ENCODE data around the gene ZNF17.
A peak's percentile ranks its signal among the peaks of the same experiment; 100 is the strongest.

ZNF17 gene

DNA sequence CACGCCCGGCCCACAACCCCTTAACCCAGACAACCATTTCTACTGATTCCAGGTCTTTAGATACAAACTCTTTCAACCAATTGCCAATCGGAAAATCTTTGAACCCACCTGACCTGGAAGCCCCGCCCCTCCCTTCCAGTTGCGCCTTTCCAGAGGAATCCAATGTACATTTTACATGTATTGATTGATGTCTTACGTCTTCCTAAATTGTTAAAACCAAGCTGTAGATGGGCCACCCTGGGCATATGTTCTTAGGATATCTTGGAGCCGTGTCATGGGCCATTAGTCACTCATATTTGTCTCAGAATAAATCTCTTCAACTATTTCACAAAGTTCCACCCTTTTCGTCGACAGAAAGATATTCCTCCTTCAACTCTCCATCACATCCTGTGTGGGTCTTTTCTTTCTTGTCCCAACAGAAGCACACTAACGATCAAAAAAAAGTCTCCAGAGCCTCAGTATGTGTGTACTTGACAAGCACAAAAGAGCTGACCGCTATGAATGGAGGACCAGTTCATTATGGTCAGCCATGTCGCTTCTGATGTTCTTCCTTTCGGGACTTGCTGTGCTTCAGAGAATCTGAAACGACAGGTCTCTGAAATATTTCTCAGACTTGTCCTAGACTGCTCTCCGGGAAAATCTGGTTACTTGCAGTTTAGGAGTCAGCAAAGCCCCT lies 23.6 kb downstream of the ZNF17 start:
- no peak for DNase-seq

DNA sequence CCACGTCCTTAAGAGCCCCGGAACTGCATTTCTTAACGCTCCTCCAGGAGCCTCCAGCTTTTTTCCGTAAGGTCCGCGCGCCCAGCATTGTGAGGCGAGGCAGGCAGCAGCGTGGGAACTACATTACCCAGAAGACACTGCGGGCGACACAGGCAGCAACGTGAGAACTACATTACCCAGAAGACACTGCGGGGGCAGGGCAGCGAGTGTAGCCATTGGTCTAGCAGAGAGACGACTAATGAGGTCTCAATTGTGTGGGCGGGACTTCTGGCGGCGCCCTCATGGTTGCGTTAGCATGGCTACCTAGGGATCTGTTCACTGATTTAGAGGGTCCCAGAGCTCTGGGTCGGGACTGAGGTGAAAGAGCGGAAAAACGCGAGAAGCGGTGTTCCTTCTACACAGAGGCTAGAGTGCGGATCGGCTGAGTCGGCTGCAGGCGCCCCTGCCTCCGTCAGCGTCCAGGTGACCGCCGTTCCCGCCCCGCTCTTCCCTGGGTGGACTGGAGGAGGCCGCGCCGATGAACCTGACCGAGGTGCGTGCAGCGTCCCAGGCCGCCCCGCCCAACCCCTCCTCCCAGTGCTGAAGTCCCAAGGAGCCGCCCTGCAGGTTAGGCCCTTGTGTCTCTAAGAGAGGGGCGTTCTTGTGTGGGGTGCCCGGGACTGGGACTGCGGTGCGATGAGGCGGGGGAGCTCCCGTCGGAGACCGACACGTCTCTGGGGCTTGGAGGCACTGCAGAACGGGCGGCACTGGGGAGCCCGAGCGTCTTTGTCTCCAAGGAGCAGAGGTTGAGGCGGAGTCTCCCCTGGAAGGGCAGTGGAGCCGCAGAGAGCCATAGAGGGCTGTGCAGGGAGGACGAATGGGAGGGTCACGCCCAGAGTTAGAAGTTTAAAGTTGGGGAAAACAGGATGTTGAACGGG lies 24.4 kb downstream of the ZNF17 start, which contains the start of gene ZNF749:
Gene ZNF749 (plus strand): TSS at position 264 of the 917 bp plus-strand sequence. CDS start 254 bp downstream, at position 518.
- peak; percentile 98 to 99 (median 99) for DNase-seq

DNA sequence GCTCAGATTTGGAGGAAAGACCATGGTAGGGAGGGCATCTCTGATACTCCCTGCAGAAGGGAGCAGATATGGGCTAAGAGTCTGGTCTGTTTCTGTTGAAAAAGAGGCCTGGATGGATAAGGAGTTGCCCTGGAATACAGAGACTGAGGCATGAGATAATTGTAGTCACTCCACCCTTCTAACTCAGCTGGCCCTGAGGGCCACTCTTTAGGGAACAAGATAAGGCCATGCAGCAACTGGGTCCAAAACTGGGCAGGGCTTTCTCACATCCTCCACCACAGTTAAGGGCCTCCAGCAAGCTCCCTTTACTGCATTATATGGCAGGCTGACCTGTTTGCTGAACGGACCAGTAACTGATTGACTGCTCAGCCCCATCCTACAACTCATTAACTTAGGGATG lies 25.5 kb downstream of the ZNF17 start:
- no peak for DNase-seq

DNA sequence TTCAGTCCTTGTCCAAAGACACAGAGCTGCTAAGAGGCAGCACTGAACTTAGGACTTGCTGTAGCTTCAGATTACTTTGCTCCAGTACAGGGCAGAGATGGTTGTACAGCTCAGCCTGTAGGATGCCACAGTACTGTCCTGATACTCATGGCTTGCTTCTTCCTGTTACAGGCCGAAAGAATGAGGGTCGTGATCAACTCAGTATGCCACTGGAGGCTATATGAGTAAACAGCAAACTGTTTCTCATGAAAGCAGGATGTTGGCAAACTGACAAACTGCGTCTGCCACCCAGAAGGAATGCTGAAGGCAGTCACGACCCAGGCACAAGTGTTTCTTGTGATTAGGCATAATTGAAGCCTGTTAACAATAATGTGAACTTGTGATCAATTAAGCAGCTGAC lies 27.0 kb downstream of the ZNF17 start:
- DNase-seq: no peak

DNA sequence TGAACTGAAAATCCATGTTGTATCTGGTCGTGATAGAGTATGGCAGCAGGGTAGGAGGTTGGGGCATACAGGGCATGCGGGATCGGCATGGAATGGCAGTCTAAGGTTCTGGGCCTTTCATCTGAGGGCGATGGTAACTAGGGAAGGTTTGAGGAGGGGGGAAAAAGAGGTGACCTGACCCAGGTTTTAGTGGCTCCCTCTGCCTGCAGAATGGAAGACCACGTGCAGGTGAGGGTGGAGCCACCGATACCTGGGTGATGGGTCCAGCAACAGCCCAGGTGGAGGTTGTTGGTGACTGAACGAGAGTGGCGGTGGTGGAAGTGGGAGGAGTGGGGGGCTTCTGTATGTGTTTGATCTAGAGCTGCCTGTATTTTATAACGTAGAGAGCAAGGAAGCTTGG lies 28.0 kb downstream of the ZNF17 start:
- no peak for DNase-seq

DNA sequence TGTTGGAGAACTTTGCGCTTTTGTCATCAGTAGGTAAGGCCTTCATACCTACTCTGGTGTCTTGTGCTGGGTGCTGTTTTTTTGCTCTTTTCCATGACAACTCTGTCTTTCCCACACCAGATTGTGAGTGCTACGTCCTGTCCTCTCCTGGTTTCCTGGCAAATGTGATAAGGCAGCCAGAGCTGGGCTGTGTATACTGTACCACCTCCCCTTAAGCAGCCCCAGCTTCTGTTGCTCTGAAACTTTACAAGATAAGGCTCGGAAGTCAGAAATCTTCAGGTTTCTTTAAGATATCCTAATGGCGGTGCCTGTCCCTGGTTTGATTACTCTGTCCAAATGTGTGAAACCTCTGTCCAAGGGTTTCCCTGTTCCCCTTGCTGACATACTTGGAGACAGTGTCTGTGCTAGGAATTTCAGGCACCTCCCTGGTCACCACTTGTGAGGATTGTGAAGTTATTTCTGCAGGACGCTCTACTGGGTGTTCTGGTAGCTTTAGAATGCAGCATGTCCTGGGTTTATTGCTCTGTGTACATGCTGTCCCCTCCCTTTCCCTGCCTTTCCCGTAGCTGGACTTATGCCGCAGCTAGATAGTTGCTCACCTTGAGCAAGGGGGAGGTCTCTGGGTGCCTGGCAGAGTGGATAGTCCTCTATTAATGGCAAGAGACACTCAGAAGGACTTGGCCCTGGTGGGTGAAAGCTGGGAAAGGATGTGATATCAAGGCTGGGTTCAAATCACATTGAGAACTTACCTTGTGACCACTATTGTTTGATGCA lies 31.2 kb downstream of the ZNF17 start:
- DNase-seq: no peak

DNA sequence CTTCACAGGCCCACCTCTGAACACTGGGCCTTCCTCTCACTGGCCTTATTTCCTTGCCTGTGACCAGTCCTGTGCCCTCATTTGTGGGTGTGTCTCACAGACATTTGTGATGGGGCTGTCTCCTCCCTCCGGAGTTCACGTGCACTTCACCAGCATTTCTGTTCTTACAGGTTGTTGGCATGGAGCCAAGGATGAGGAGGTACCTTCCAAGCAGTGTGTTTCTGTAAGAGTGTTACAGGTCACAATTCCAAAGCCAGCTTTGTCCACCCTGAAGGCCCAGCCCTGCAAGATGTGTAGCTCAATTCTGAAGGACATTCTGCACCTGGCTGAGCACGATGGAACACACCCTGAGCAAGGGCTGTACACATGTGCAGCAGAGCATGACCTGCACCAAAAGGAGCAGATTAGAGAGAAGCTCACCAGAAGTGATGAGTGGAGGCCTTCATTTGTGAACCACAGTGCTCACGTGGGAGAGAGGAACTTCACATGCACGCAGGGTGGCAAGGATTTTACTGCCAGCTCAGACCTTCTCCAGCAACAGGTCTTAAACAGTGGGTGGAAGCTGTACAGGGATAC lies 32.2 kb downstream of the ZNF17 start:
- no peak for DNase-seq

DNA sequence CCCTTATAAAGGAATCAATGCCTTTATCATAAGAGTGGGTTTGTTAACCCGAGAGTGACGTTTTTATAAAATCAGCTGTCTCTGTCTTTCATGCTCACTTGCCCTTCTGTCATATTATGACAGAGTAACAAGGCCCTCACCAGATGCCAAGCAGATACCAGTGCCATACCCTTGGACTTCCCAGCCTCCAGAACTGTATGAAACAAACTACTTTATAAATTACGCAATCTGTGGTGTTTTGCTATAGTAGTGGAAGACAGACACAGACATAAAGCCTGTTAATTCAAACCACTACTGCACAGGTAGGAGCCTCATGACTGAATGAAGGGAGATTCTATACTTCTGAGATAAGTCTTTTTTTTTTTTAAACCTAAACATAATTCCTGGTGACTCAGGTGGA lies 41.3 kb downstream of the ZNF17 start:
- DNase-seq: no peak

DNA sequence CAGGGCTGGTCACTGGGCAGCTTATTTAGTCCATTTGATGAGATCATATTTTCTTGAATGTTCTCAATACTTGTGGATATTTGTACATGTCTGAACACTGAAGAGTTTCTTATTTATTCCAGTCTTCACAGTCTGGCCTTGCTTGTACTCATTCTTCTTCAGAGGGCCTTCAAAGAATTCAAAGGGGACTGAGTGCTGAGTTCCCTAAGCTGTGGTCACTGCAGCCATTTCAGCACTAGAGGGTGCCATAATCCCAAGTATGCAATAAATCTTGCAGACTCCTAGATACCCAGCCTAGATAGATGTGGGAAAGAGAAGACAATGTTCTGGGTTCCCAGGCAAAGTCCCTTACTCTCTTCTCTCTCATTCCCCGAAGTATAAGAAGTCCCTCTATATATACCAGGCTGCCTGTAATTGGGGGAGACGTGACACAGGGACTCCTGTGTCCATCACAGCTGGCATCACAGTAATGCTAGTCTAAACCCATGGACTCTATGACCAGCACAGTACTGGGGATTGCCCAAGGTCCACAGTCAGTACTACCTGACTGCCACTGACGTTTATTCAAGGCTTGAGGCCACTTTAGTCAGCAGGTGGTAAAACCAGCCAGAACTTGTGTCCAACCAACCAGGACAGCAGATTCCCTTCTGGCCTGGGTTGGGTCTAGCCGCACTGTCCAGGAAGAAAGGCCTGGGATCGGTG lies 54.9 kb downstream of the ZNF17 start:
- DNase-seq: peak; percentile 32 to 43 (median 42)

DNA sequence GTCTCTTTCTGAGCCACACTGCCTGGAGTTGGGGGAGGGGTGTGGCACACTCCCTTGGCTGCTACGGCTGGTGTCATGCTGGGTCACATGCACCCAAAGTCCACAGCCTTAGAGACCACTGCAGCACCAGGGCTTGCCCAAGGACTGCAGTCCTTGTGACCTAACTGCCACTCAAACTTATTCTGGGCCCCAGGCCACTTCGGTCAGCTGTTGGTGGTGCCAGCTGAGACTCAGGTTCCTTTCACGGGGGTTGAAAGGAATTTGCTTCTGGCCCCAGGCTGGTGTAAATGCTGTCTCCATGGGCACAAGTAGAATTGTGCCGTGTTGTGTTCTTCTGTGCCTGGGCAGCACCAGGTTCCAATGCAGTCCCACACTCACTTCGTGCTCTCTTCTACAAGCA lies 55.5 kb downstream of the ZNF17 start:
- no peak for DNase-seq
